Naive thymus-derived CD8-positive, alpha-beta T cell (primary cell): Measurements from ENCODE around the gene ADPRH. TPM values are rescaled to one million over a fixed set of nuclear protein-coding genes. Genes with fewer than 3 reads are reported as not detected.
"Not testable (repeated sequence)": the region's sequence is repeated elsewhere in the genome, so short reads cannot be mapped to it uniquely, and the experiment has no call there.

Experiments used
- ATAC-seq, 2 donors: fragments of 150-1000 bp; cut with Tn5 transposase in 1 of 2; sonication (Bioruptor Pico), chemical (Tn5 transposase) in 1 of 2; 1 replicate in 1 of 2; 2 replicates in 1 of 2; pipeline ENCODE4 v1.10.0; 2021; ENCODE audit warnings: mild to moderate bottlenecking in 2 of 2, moderate library complexity in 2 of 2
- POLR2A ChIA-PET: fragments of 350-600 bp; sonication (Branson Sonifier 250); formaldehyde crosslinking; loops from one replicate; lab custom pipeline; 2021; ENCODE audit warnings: antibody characterized with exemption; lab: Charles Lee
- DNase-seq, 10 donors: peaks; one replicate each; pipeline versions ENCODE4 v3.0.0 to v3.0.0-alpha.2; 2020 to 2022
- H3K27ac Mint-ChIP-seq, 10 donors: one replicate each; pipeline ENCODE4 v1.8.0; 2020 to 2022; ENCODE audit warnings: mild to moderate bottlenecking in 10 of 10, mixed read lengths in 10 of 10, moderate library complexity in 4 of 10, inconsistent platforms in 1 of 10
- H3K27me3 Mint-ChIP-seq, 5 donors: one replicate each; pipeline ENCODE4 v1.8.0; 2021 to 2022; ENCODE audit warnings: mixed read lengths in 5 of 5
- H3K36me3 Mint-ChIP-seq, 3 donors: one replicate each; pipeline ENCODE4 v1.8.0; 2020 to 2022; ENCODE audit warnings: mixed read lengths in 3 of 3, mild to moderate bottlenecking in 2 of 3, inconsistent platforms in 1 of 3
- H3K4me1 Mint-ChIP-seq, 4 donors: one replicate each; pipeline ENCODE4 v1.8.0; 2021 to 2022; ENCODE audit warnings: mixed read lengths in 4 of 4
- H3K4me3 Mint-ChIP-seq, 10 donors: one replicate each; pipeline ENCODE4 v1.8.0; 2020 to 2022; ENCODE audit warnings: mild to moderate bottlenecking in 10 of 10, mixed read lengths in 10 of 10, moderate library complexity in 6 of 10, inconsistent platforms in 1 of 10
- H3K9me3 Mint-ChIP-seq, 9 donors: one replicate each; pipeline ENCODE4 v1.8.0; 2020 to 2022; ENCODE audit warnings: mixed read lengths in 9 of 9, mild to moderate bottlenecking in 3 of 9, inconsistent platforms in 1 of 9, moderate library complexity in 1 of 9
- polyA plus RNA-seq, 3 donors: library from polyadenylated mRNA; unstranded; fragments of 300-500 nt; fragmentation: Illumina TruSeq; gene quantifications; one replicate each; pipeline ENCODE4 v1.2.3, GENCODE V29; 2021
- total RNA-seq, 8 experiments: library from RNA in 2 of 8; stranded (reverse) in 2 of 8; gene quantifications; one replicate each; pipeline ENCODE4 v1.2.3 and lab custom pipeline; 2021 to 2026

The ADPRH gene
- total and polyA plus RNA-seq, 5 experiments from 2014 or later: 0.15 to 2.6 (median 0.57) TPM

DNA sequence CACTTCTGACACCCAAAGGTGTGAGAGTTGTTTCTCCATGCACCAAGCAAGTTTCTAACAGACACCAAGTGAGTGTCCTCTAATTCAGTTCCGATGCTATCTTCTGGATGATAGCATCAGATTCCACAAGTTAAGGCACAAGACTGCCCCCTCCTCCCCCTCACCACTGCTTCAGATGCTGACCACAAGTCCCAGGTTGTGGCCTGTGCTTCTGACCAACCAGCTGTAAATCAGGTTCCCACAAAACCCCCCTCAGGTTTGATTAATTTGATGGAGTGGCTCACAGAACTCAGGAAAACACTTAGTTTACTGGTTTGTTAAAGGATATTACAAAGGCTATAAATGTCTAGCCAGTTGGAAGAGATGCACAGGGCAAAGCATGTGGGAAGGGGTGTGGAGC lies 11.4 kb downstream of the ADPRH start:
- Mint-ChIP-seq H3K27ac (no peak overlapping the region), H3K9me3 (peaks cover 0 to 7% (median 0%) of the 10 kb centered on the region in 9 donors), H3K27me3 (peaks cover 3 to 29% (median 9%) of the 10 kb centered on the region in 5 donors), H3K4me3 (no peak overlapping the region), H3K4me1 (peaks cover 0 to 26% (median 1%) of the 10 kb centered on the region in 4 donors), H3K36me3 (peaks cover 0 to 2% (median 2%) of the 10 kb centered on the region in 3 donors)
- POLR2A ChIA-PET: no interaction called here
- no peak for DNase-seq
- no peak for ATAC-seq

DNA sequence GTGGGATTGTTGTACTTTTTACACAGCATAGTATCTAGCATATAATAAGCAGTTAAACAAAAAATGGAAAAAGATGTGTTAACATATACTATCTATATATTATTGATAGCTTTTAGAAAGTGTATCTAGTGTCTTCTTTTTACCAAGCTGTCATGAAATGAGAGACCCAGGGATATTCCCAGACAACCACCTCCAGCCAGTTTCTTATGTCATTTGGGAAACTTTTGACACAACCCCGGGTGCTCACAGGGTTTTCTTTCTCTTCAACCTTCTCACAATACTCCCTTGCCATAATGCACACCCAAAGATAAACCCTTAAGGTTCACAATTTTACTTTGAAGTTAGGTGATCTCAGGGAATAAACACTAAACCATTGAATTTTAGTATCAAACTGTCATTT lies 13.6 kb downstream of the ADPRH start:
- POLR2A ChIA-PET: no interaction called here
- H3K9me3 Mint-ChIP-seq: peaks cover 0 to 7% (median 0%) of the 10 kb centered on the region in 9 donors

DNA sequence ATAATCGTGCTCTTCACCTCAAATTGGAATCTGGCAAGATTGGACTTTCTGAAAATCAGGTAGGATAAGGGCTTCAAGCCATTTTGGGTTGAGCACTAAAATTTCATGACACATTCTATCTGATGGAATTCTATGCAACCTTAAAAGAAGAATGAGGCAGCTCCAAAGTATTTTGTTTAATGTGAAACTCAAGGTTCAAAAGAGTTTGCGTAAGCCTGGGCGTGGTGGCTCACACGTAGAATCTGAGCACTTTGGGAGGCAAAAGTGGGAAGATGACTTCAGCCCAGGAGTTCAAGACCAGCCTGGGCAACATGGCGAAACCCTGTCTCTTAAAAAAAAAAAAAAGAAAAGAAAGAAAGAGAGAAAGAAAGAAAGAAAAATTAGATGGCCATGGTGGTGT lies 14.8 kb downstream of the ADPRH start:
- Mint-ChIP-seq H3K4me1 (peaks cover 0 to 8% (median under 1%) of the 10 kb centered on the region in 4 donors), H3K4me3 (no peak overlapping the region), H3K36me3 (no peaks in the 10 kb centered on the region), H3K27ac (no peak overlapping the region), H3K27me3 (peaks cover 2 to 14% (median 6%) of the 10 kb centered on the region in 5 donors), H3K9me3 (peaks cover 0 to 7% (median 0%) of the 10 kb centered on the region in 9 donors)
- ATAC-seq: no peak
- POLR2A ChIA-PET: no interaction called here
- no peak for DNase-seq

More for the DNA sequence above, 13.6 kb downstream of the ADPRH start:
- H3K27me3 Mint-ChIP-seq: peaks cover 3 to 26% (median 9%) of the 10 kb centered on the region in 5 donors
- DNase-seq (no peak), ATAC-seq (no peak)
- H3K4me3 Mint-ChIP-seq: no peak overlapping the region
- H3K27ac Mint-ChIP-seq: no peak overlapping the region
- H3K4me1 Mint-ChIP-seq: peaks cover 0 to 20% (median 1%) of the 10 kb centered on the region in 4 donors
- peaks cover 0 to 2% (median 0%) of the 10 kb centered on the region in 3 donors for H3K36me3 Mint-ChIP-seq

DNA sequence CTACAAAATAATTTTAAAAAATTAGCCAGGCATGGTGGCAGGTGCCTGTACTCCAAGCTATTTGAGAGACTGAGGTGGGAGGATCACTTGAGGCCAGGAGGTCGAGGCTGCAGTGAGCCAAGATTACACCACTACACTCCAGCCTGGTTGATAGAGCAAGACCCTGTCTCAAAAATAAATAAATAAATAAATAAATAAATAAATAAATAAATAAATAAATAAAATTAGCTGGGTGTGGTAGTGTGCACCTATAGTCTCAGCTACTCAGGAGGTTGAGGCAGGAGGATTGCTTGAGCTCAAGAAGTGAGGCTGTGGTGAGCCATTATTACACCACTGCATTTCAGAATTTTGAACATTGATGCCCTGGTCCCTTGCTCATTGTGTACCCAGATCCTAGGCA lies 15.6 kb downstream of the ADPRH start:
- POLR2A ChIA-PET, H3K36me3 Mint-ChIP-seq, H3K4me3 Mint-ChIP-seq, H3K9me3 Mint-ChIP-seq, H3K27me3 Mint-ChIP-seq, ATAC-seq, DNase-seq, H3K4me1 Mint-ChIP-seq: not testable (repeated sequence)
- H3K27ac Mint-ChIP-seq: peak overlapping the region in 1 of 10 donors; percentile 72

DNA sequence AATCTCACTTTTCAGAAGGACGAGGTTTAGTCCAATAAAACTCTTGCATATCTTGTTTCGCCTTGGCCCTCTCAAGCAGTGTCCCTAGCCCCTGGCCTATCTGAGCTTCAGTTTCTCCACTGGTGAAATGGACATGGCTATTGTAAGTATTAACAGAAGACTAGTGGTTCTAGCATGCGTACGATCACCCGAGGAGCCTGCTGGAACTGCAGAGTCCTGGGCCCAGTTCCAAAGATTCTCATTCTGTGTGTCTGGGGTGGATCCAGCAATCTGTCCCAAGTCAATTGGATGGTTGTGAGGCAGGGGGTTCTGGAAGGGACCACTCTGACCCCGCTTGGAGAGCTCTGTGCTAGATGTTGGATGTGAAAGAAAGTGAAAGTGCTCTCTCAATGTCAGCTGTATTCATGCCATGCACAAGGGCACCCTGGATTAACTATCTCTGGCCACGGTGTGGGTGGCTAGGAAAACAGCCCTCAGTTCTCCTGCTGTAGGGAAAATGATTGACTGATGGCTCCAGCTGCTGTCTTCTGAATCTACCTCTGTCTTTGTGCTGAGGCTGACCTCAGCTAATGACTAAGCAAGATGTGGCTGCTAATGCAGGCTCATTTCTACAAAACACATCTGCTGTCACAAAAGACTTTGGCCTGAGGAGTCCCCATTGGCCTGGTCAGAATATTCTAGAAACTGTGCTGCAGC lies 16.5 kb downstream of the ADPRH start:
- Mint-ChIP-seq H3K36me3 (no peaks in the 10 kb centered on the region), H3K4me3 (no peak overlapping the region), H3K4me1 (peaks cover 0 to 1% (median 0%) of the 10 kb centered on the region in 4 donors), H3K27ac (no peak overlapping the region), H3K9me3 (peaks cover 0 to 6% (median 0%) of the 10 kb centered on the region in 9 donors), H3K27me3 (peaks cover 0 to 4% (median under 1%) of the 10 kb centered on the region in 5 donors)
- no peak for ATAC-seq
- POLR2A ChIA-PET: no interaction called here
- no peak for DNase-seq

DNA sequence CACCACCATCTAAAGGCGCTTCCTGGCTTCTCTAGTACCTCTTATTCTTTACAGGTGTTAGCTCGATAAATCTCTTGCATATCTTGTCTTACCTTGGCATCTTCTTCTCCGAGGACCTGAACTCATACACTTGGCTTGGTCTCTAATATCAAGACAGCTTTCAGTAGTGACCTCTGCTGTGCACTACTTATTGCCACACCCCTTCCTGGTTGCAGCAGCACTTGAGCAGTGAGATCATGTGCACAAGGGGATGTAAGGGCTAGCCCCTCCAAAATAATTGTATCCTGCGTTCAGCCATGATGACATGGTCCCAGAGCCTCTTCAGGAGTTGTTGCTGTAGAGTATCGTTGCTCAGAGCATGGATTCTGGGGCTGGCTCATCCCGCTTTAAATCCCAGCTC lies 17.1 kb downstream of the ADPRH start:
- ATAC-seq (no peak), DNase-seq (no peak)
- POLR2A ChIA-PET: no interaction called here
- Mint-ChIP-seq H3K4me1 (peaks cover 0 to 3% (median under 1%) of the 10 kb centered on the region in 4 donors), H3K27me3 (peaks cover 0 to 4% (median 0%) of the 10 kb centered on the region in 5 donors), H3K27ac (no peak overlapping the region), H3K4me3 (no peak overlapping the region), H3K9me3 (peaks cover 0 to under 1% (median 0%) of the 10 kb centered on the region in 9 donors), H3K36me3 (no peaks in the 10 kb centered on the region)

DNA sequence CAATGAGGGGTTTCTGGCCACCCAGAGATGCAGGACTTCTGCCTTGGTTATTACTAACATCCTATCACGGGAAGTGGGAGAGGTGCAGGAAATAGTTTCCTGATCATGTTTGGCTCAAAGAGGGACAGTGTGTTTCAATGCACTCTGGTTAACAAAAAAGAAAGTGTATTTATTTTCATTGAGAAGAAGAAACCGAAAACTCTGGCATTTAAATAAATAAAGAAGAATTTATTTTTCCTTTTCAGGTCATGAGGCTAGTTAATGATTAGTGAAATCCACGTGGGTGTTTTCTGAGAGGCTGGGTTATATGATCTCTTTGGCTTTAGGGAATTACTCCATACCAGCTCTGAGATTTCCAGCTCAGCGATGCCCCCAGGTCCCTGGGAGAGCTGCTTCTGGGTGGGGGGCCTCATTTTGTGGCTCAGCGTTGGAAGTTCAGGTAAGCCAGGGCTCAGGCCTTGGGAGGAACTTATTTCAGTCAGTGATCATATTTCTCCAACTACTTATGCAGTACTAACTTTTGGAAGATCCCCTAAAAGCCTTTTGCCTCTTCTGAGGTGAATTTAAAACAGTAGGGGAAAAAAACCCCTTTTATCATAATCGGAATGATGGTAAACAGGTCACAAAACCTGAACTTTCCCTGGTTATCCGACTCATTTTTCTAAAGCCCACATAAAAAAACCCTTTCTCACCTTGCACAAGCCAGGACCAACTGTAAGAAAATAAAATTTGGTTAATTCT lies 18.4 kb downstream of the ADPRH start, which contains the start of gene PLA1A:
Gene PLA1A, plus strand, starts transcription at position 338 of the 741 bp plus-strand sequence. Its CDS starts 29 bp downstream, at position 367.
- H3K36me3 Mint-ChIP-seq: no peaks in the 10 kb centered on the region
- no peak for DNase-seq
- ATAC-seq: no peak
- H3K27ac Mint-ChIP-seq: no peak within 1 kb of the TSS
- H3K4me3 Mint-ChIP-seq: no peak within 1 kb of the TSS
- peaks cover 0 to 3% (median under 1%) of the 10 kb centered on the region in 4 donors for H3K4me1 Mint-ChIP-seq
- POLR2A ChIA-PET: no interaction called here
- no peaks in the 10 kb centered on the region for H3K9me3 Mint-ChIP-seq
- peaks cover 0 to 4% (median 0%) of the 10 kb centered on the region in 5 donors for H3K27me3 Mint-ChIP-seq

DNA sequence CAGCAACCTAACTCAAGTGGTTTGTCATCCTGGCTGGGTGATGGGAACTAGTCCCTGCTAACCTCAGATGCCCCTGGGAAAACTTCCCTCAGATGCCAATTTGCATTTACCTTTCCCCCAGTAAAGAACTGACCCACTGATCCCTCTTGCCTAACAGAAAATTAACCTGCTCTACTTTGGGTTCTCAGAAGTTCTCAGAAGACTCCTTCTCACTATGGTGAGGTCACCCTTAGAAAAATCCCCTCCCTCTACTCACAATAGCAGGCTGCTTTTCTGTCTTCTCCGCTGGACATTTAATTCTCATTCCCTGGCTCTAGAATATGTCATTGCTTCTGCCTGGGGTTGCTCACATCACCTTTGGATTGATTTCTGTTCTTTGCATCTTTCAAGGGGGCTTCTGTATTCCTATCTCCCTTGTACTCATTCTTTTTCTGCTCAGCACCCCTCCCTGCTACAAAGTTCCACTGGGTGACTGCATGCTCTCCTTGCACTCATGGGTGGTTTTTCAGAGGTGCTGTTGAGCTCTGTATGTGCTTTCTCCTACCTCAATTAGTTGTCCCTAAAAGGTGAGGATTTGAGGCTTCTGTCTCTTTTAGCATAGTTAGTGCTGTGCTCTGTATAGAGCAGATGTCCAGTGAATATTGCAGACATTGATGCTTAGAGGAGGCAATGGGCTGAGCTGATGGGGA lies 19.3 kb downstream of the ADPRH start:
- POLR2A ChIA-PET: no interaction called here
- ATAC-seq (no peak), DNase-seq (no peak)
- peaks cover 0 to 4% (median 1%) of the 10 kb centered on the region in 5 donors for H3K27me3 Mint-ChIP-seq
- no peak overlapping the region for H3K4me3 Mint-ChIP-seq
- H3K36me3 Mint-ChIP-seq: no peaks in the 10 kb centered on the region
- H3K4me1 Mint-ChIP-seq: peaks cover 0 to 3% (median under 1%) of the 10 kb centered on the region in 4 donors
- H3K27ac Mint-ChIP-seq: no peak overlapping the region
- no peaks in the 10 kb centered on the region for H3K9me3 Mint-ChIP-seq

DNA sequence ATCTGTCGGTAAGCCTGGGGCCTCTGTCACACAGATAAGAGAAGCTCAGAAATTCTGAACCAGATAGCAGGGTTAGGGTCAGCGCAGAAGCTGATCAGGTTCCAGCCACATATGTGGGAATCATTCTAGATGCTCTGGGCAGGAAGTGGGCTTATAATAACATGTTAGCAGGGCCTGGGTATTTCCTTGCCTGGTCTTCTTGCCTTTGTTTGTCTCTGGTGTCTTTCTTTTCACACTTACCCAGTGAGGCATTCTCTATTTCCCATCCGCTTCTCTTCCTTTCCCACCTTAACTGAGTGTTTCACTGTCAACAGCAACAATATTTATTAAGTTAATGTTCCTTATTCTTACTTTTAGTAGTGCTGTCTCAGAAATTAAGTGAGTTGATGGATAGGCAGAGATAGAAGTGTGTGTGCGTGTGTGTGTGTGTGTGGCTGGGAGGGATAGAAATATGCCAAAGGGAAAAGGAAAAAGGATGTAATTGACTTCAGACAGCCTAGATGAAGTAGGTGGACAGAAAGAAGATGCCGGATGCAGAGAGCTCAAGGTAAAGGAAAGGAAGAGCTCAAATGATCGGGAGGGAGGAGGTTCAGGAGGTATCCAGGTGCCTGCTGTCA lies 20.4 kb downstream of the ADPRH start:
- DNase-seq (no peak), ATAC-seq (no peak)
- Mint-ChIP-seq H3K4me3 (no peak overlapping the region), H3K9me3 (no peaks in the 10 kb centered on the region), H3K27ac (no peak overlapping the region), H3K36me3 (no peaks in the 10 kb centered on the region), H3K27me3 (peaks cover 0 to 1% (median 0%) of the 10 kb centered on the region in 5 donors), H3K4me1 (peaks cover 0 to 3% (median under 1%) of the 10 kb centered on the region in 4 donors)
- POLR2A ChIA-PET: no interaction called here

DNA sequence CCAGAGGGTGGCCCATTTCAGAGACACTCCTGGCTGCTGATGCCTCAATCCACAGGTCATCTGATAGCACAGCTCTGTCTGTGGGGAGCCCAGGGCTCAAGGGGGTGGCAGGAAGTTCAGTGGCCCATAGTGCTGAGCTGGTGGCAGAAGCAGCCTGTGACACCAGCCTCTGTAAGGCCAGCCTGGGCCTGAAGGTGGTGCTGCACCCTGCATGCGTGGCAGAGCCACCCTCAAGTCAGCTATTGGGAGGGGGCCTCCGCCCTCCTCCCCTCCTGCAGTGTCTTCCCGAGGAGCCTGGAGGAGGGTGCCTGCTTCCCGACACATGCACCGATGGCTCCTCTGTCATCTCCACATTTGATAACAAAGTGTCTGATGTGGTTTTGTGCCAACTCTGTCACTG lies 21.4 kb downstream of the ADPRH start:
- ATAC-seq: peak in 1 of 2 donors; percentile 46

DNA sequence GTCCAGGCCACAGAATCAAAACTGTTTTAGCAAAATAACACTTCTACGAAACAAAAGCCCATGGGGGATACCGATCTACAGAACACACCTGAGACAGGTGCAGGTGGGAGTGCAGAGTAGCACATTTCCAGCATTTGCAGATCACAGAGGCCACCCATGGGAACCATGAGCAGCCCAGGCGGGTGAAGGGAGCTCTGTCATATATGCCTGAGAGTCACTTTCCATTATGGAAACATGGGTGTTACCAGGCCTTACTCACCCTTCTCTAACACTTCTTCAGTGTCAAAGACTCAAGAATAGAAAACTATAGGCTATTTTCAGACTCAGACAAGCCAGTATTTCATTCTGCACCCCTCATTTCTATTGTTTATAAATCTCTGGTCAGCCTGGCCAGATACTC lies 21.9 kb downstream of the ADPRH start:
- no peak overlapping the region for H3K27ac Mint-ChIP-seq

More for the DNA sequence above, 21.4 kb downstream of the ADPRH start:
- H3K4me3 Mint-ChIP-seq: no peak overlapping the region
- H3K27me3 Mint-ChIP-seq: peaks cover 0 to 1% (median 0%) of the 10 kb centered on the region in 5 donors
- POLR2A ChIA-PET: no interaction called here
- H3K27ac Mint-ChIP-seq: no peak overlapping the region
- no peaks in the 10 kb centered on the region for H3K9me3 Mint-ChIP-seq
- peaks cover 0 to 3% (median under 1%) of the 10 kb centered on the region in 4 donors for H3K4me1 Mint-ChIP-seq
- no peak for DNase-seq
- H3K36me3 Mint-ChIP-seq: no peaks in the 10 kb centered on the region

DNA sequence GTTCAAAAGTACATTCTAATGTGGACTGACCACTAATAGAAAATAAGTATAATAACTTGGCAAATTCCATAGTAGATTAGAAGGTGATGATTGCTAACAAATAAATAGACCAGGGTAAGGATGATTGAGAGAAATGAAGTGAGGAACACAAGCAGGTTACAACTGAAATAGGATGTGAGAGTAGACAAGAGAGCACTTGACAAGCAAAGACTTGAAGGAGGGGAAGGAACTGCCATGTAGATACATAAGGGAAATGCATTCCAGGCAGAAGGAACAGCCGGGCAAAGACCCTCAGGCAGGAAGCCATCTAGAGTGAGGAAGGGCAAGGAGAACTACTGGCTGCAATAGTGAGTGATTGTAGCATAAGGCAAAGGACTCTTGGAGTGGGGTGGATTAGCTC lies 23.4 kb downstream of the ADPRH start:
- Mint-ChIP-seq H3K9me3 (no peaks in the 10 kb centered on the region), H3K36me3 (no peaks in the 10 kb centered on the region), H3K4me1 (peaks cover 0 to 3% (median under 1%) of the 10 kb centered on the region in 4 donors), H3K4me3 (no peak overlapping the region), H3K27me3 (peaks cover 2 to 9% (median 5%) of the 10 kb centered on the region in 5 donors), H3K27ac (no peak overlapping the region)
- ATAC-seq (no peak), DNase-seq (no peak)
- POLR2A ChIA-PET: no interaction called here

More for the DNA sequence above, 21.9 kb downstream of the ADPRH start:
- peaks cover 0 to 1% (median 0%) of the 10 kb centered on the region in 5 donors for H3K27me3 Mint-ChIP-seq
- ATAC-seq (no peak), DNase-seq (no peak)
- no peaks in the 10 kb centered on the region for H3K9me3 Mint-ChIP-seq
- H3K4me3 Mint-ChIP-seq: no peak overlapping the region
- POLR2A ChIA-PET: no interaction called here
- no peaks in the 10 kb centered on the region for H3K36me3 Mint-ChIP-seq
- H3K4me1 Mint-ChIP-seq: peaks cover 0 to 3% (median under 1%) of the 10 kb centered on the region in 4 donors
